IMR-90 (cell line): ENCODE measurements around the gene SERBP1.

Source experiments
- CEBPB ChIP-seq: IDR thresholded peaks from 2 replicates; pipeline ENCODE4 v1.6.1; 2012; ENCODE audit warnings: low read depth, low read length, improper control_type of control experiment
- MAZ ChIP-seq: IDR thresholded peaks from 2 replicates; pipeline ENCODE4 v1.6.1; 2012; ENCODE audit warnings: low read depth, mild to moderate bottlenecking, low read length, improper control_type of control experiment, moderate library complexity, borderline replicate concordance
- POLR2A ChIP-seq: IDR thresholded peaks from 2 replicates; pipeline ENCODE4 v1.6.1; 2012; ENCODE audit warnings: mild to moderate bottlenecking, low read depth, low read length
- RFX5 ChIP-seq: IDR thresholded peaks from 2 replicates; pipeline ENCODE4 v1.8.0; 2012; ENCODE audit warnings: low read depth, mild to moderate bottlenecking, low read length, moderate library complexity
- USF2 ChIP-seq: fragments of 150-350 bp; IDR thresholded peaks from 2 replicates; pipeline ENCODE4 v1.6.1; 2017; ENCODE audit warnings: mild to moderate bottlenecking, antibody characterized with exemption, low read length, low read depth
- TF ChIP-seq, protein P1 (sequence below): conservative IDR thresholded peaks from 2 replicates; pipeline ENCODE4 v1.5.1; 2012; ENCODE audit warnings: mild to moderate bottlenecking, low read depth, low read length, improper control_type of control experiment

DNA sequence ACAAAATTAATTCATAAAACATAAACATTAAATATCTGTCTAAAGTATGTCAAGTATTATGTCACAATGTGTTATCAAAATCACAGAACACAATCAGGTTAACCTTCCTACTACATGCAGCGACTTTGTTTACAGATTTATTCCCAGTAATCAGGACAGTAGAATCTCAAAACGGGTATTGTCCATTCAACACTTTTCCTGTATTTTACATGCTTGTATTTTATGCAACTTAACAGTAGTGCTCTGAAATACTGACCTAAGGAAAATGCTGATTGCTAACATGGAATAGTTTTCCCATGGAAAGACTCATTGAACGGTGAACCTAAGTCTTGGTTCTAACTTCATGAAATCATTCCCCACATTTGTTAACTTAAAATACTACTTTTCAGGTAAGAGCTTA, 2.3 kb downstream of the SERBP1 start:
- TF ChIP-seq, protein P1, sequence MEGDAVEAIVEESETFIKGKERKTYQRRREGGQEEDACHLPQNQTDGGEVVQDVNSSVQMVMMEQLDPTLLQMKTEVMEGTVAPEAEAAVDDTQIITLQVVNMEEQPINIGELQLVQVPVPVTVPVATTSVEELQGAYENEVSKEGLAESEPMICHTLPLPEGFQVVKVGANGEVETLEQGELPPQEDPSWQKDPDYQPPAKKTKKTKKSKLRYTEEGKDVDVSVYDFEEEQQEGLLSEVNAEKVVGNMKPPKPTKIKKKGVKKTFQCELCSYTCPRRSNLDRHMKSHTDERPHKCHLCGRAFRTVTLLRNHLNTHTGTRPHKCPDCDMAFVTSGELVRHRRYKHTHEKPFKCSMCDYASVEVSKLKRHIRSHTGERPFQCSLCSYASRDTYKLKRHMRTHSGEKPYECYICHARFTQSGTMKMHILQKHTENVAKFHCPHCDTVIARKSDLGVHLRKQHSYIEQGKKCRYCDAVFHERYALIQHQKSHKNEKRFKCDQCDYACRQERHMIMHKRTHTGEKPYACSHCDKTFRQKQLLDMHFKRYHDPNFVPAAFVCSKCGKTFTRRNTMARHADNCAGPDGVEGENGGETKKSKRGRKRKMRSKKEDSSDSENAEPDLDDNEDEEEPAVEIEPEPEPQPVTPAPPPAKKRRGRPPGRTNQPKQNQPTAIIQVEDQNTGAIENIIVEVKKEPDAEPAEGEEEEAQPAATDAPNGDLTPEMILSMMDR: no peak
- TF ChIP-seq CEBPB (no peak), POLR2A (no peak), RFX5 (no peak), MAZ (no peak), USF2 (no peak)
